GM19043 (cell line): ENCODE measurements around the gene KBTBD2.
A peak's percentile ranks its signal among the peaks of the same experiment; 100 is the strongest.
"Not testable (repeated sequence)": the region's sequence is repeated elsewhere in the genome, so short reads cannot be mapped to it uniquely, and the experiment has no call there.

Experiments used
- ATAC-seq: cut with Tn5 transposase; IDR thresholded peaks from one replicate; pipeline ENCODE4 v1.9.1; 2021; ENCODE audit warnings: low read depth; ENCODE audit not compliant: unreplicated experiment

KBTBD2 gene

GRCh38 chr7:32857063-32857462 lies 34.5 kb downstream of the KBTBD2 start:
- ATAC-seq = not testable (repeated sequence)

- ATAC-seq = not testable (repeated sequence)
These were observed 35.5 kb downstream of the KBTBD2 start for GRCh38 chr7:32855837-32856775.

GRCh38 chr7:32850654-32851053 lies 40.9 kb downstream of the KBTBD2 start:
- not testable (repeated sequence) for ATAC-seq

- not testable (repeated sequence) for ATAC-seq
These were observed 42.9 kb downstream of the KBTBD2 start for GRCh38 chr7:32848655-32849054.

- ATAC-seq = peak; percentile 100
These were observed 44.8 kb downstream of the KBTBD2 start for GRCh38 chr7:32846630-32847225.

GRCh38 chr7:32844748-32845147 lies 46.8 kb downstream of the KBTBD2 start:
- not testable (repeated sequence) for ATAC-seq

GRCh38 chr7:32843763-32844162 lies 47.8 kb downstream of the KBTBD2 start:
- ATAC-seq = not testable (repeated sequence)

- ATAC-seq = not testable (repeated sequence)
These were observed 51.7 kb downstream of the KBTBD2 start for GRCh38 chr7:32839846-32840245.

GRCh38 chr7:32828996-32829752 lies 62.4 kb downstream of the KBTBD2 start:
- ATAC-seq = not testable (repeated sequence)
